WERI-Rb-1 (cell line): ENCODE results near the gene TTC39B.

Source experiments
- DNase-seq: peaks from one replicate; pipeline ENCODE4 v3.0.0-alpha.2; 2020
- H3K27ac ChIP-seq: fragments of 250-450 bp; sonication (Bioruptor Pico); 2 replicates; pipeline ENCODE4 v1.5.1; 2020; ENCODE audit warnings: mild to moderate bottlenecking, moderate library complexity
- H3K27me3 ChIP-seq: fragments of 250-450 bp; sonication (Bioruptor Pico); 2 replicates; pipeline ENCODE4 v1.5.1; 2021; ENCODE audit warnings: mild to moderate bottlenecking, low read depth, moderate library complexity; ENCODE audit not compliant: insufficient read depth, severe bottlenecking
- H3K36me3 ChIP-seq: fragments of 250-450 bp; sonication (Bioruptor Pico); 2 replicates; pipeline ENCODE4 v1.5.1; 2020; ENCODE audit warnings: mild to moderate bottlenecking, moderate library complexity
- H3K4me3 ChIP-seq: 2 replicates; pipeline ENCODE4 v1.5.1; 2011; ENCODE audit warnings: low read depth, mild to moderate bottlenecking, control low read depth, low read length
- H3K9me3 ChIP-seq: fragments of 250-450 bp; sonication (Bioruptor Pico); 2 replicates; pipeline ENCODE4 v1.5.1; 2021; ENCODE audit warnings: mild to moderate bottlenecking, moderate library complexity; ENCODE audit not compliant: severe bottlenecking
- TF ChIP-seq, protein P1 (sequence below): IDR thresholded peaks from 2 replicates; pipeline ENCODE4 v1.5.1; 2011; ENCODE audit warnings: low read depth, mild to moderate bottlenecking, control low read depth, inconsistent platforms, low read length

The TTC39B gene

DNA sequence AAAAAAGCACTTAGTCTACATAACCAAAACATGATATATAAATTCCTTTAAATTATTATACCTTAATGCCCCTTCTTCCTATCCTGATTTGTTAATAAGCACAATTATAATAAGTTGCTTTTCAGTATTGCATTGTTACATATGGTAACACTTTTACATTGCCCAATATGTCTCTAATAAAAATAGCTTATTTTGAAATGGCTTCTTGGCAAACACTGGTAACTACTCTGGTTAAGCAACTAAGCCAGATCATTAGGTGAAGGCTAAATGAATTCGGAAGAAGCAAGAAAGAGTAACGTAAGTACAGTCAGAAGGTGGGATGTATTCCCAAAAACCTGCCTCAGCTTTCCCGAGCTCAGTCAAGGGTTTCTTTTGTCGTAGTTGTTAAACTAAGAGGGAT, 85.3 kb downstream of the TTC39B start:
- DNase-seq, result no peak
- TF ChIP-seq, protein P1, sequence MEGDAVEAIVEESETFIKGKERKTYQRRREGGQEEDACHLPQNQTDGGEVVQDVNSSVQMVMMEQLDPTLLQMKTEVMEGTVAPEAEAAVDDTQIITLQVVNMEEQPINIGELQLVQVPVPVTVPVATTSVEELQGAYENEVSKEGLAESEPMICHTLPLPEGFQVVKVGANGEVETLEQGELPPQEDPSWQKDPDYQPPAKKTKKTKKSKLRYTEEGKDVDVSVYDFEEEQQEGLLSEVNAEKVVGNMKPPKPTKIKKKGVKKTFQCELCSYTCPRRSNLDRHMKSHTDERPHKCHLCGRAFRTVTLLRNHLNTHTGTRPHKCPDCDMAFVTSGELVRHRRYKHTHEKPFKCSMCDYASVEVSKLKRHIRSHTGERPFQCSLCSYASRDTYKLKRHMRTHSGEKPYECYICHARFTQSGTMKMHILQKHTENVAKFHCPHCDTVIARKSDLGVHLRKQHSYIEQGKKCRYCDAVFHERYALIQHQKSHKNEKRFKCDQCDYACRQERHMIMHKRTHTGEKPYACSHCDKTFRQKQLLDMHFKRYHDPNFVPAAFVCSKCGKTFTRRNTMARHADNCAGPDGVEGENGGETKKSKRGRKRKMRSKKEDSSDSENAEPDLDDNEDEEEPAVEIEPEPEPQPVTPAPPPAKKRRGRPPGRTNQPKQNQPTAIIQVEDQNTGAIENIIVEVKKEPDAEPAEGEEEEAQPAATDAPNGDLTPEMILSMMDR, result no peak
- Histone ChIP-seq H3K27me3 (no peaks in the 10 kb centered on the region), H3K9me3 (no peaks in the 10 kb centered on the region), H3K4me3 (no peak overlapping the region), H3K27ac (no peak overlapping the region), H3K36me3 (no peaks in the 10 kb centered on the region)

DNA sequence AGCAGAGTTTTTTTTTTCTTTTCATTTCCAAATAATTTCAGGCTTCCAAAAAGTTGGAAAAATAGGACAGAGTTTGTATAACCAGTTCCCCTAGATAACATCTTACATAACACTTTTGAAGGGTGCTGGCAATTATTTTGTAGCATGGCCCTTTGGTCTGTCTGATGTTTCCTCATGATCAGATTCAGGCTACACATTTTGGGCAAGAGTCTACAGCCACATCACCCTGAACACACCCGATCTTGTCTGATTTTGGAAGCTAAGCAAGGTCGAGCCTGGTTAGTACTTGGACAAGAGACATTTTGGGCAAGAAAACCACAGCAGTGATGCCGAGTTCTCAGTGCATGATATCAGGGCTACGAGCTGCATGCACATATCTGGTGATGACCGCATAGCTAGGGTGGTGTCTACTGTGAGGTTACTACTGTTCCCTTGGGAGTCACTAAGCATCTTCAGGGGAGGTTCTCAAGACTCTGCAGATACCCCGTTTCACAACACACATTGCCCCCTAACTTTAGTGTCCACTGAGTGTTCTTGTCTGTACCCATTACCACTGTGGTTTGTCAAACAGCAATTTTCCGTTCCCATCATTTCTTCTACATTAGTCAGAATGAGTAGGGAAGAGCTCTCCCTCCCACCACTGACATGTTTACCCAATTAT, 86.2 kb downstream of the TTC39B start:
- Histone ChIP-seq H3K27me3 (no peaks in the 10 kb centered on the region), H3K27ac (no peak overlapping the region), H3K9me3 (no peaks in the 10 kb centered on the region), H3K36me3 (no peaks in the 10 kb centered on the region), H3K4me3 (no peak overlapping the region)
- DNase-seq, result no peak
- TF ChIP-seq, protein P1, result no peak

DNA sequence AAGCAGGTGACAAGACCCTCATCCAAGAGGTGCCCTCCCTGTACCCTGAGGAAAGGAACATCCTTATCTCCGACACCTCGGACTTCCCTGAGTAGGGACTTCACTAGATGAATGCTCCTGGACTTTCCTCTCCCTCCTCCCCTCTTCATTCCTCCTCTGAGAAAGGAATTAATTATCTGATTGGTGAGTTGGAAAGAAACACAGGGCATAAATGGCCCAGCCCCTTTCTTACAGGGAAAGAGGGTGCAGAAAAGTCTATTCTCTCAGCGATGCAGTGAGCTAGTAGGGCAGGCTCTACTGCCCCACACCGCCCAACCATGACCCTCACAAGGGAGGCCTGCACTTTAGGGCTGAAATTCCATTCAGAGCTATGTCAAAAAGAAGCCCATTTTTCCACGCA, 87.5 kb downstream of the TTC39B start:
- H3K9me3 ChIP-seq, result no peaks in the 10 kb centered on the region
- H3K27me3 ChIP-seq, result no peaks in the 10 kb centered on the region
- TF ChIP-seq, protein P1, result no peak
- no peaks in the 10 kb centered on the region for H3K36me3 ChIP-seq
- DNase-seq, result no peak
- no peak overlapping the region for H3K27ac ChIP-seq
- H3K4me3 ChIP-seq, result no peak overlapping the region

DNA sequence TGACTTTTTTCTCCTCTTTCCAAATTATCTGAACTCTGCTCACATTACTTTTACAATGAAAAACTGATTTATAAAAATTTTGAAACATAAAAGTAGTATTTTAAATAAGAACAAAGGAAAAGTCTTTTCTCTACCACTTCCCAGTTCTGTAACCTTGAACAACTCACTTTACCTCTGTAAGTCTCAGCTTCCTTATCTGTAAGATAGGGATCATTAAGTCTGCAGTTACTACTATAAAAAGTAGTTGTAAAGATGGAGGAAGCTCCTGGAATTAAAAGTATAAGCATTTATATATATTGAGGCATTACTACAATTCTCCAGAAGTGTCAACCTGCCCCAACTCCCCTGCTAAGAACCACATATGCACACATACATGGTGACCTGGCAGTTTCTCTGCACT, 88.0 kb downstream of the TTC39B start:
- Histone ChIP-seq H3K27ac (no peak overlapping the region), H3K27me3 (no peaks in the 10 kb centered on the region), H3K36me3 (no peaks in the 10 kb centered on the region), H3K4me3 (no peak overlapping the region), H3K9me3 (no peaks in the 10 kb centered on the region)
- TF ChIP-seq, protein P1, result no peak
- no peak for DNase-seq

DNA sequence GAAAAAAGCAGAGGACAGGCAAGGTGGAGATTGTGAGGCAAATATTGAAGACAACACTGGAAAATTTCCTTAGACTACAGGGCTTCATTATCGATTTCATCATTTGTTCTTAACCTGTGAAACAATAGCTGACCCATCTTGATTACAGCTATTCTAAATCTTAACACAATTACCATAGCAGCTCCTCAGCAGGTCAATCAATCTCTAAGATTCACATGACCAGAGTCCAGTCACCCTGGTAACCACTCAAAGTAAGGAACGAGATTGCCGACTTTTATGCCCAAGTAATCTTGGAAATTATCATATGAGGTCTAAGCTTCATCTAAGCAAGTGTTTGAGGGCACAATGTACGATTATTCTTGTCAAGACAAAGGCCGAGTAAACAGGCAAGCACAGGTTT, 93.8 kb downstream of the TTC39B start:
- Histone ChIP-seq H3K36me3 (no peaks in the 10 kb centered on the region), H3K27ac (no peak overlapping the region), H3K27me3 (no peaks in the 10 kb centered on the region), H3K9me3 (no peaks in the 10 kb centered on the region), H3K4me3 (no peak overlapping the region)
- TF ChIP-seq, protein P1, result no peak
- no peak for DNase-seq
